Retinal pigment epithelial cell (primary cell): ENCODE results near the gene USP9X.
A peak's percentile ranks its signal among the peaks of the same experiment; 100 is the strongest.
"Not testable (repeated sequence)": the region's sequence is repeated elsewhere in the genome, so short reads cannot be mapped to it uniquely, and the experiment has no call there.

ENCODE experiments used
- DNase-seq: peaks from one replicate; pipeline ENCODE4 v3.0.0-alpha.2; 2010; ENCODE audit warnings: low read depth
- H3K4me3 ChIP-seq: 2 replicates; pipeline ENCODE4 v1.5.1; 2011; ENCODE audit warnings: mild to moderate bottlenecking, low read length, control low read depth, moderate library complexity
- TF ChIP-seq, protein P1 (sequence below): conservative IDR thresholded peaks from 2 replicates; pipeline ENCODE4 v1.5.1; 2011; ENCODE audit warnings: low read depth, low read length, control low read depth, inconsistent platforms

Gene USP9X

DNA sequence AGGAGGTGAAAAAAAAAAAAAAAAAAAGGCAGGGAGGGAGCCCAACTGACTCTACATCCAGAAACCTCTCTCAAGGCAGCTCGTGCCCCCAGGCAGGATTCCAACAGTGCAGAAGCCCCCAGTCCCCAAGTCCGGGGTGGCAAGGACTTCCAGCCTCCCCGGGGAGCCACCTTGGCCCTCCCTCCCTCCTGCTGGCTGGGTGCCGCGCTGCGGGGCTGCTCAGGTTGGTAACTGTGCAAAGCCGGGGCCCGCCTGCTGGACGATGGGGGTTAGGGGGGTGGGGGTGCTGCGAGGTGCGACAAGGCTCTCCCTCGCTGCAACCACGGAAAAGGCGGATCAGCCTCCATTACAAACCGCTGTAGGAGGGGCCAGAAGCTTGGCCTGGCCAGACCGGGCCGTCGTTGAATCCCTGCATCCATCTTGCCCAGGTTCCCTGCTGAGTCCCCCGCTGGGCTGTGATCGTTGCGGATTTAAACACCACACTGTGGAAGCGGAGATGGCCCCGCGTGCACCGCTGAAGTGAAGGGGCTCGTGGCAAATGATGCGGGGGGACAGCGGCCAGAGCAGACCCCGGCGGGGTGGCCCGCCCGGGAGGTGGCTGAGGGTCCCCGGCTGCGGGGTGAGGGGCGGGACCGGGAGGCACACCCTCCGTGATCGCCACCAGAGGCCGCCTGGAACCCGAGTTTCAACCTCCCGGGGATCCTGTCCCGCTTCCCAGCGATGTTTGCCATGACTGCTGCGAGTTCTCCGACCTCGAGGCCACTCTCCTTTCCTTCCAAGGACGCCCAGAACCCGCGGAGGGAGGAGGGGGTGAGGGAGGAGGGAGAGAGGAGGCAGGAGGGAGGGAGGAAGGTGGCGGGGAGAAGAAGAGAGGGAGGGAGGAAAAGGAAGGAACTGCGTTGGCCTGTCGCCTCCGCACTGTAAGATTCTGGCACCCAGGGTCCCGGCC lies 190.7 kb downstream of the USP9X start:
- TF ChIP-seq, protein P1, sequence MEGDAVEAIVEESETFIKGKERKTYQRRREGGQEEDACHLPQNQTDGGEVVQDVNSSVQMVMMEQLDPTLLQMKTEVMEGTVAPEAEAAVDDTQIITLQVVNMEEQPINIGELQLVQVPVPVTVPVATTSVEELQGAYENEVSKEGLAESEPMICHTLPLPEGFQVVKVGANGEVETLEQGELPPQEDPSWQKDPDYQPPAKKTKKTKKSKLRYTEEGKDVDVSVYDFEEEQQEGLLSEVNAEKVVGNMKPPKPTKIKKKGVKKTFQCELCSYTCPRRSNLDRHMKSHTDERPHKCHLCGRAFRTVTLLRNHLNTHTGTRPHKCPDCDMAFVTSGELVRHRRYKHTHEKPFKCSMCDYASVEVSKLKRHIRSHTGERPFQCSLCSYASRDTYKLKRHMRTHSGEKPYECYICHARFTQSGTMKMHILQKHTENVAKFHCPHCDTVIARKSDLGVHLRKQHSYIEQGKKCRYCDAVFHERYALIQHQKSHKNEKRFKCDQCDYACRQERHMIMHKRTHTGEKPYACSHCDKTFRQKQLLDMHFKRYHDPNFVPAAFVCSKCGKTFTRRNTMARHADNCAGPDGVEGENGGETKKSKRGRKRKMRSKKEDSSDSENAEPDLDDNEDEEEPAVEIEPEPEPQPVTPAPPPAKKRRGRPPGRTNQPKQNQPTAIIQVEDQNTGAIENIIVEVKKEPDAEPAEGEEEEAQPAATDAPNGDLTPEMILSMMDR, result peak; percentile 58
- no peak for DNase-seq
- H3K4me3 ChIP-seq, result peak overlapping the region; percentile 58

DNA sequence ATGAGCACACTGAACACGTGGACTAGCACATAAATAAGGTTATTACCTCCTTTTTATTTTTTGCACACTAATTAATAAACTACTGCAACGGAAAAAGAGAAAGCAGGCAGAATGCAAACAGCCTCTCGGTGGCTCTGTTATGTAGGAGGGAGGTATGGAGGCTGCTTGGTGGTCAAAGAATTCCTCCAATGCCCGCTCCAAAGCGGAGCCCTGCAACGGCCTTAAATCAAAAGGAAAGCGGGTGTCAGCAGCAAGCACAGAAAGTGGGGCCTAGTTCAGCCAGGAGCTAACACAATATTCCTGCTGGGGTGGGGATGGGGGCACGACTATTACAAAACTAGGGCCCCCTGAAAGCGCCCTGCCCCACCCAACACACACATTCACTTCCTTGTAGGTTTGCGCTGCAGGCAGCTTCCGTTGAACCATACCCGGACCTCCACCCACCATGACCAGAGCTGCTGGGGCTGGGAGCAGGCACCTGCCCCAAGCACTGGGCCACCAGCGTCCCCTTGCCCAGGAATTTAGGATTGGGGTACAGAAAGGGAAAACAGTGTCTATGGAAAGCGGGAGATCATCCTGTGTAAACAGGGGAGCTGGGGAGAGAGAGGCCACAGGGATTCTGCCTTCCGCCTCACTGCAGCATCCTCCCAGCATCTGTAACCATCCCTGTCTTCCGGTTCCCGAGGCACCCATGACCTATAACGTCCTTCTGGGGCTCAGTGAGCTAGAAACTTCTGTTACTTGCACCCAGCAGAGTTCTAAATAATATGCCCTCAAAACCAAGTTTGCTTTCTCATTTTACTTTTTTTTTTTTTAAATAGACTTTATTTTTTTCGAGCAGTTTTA lies 191.6 kb downstream of the USP9X start:
- no peak for DNase-seq
- H3K4me3 ChIP-seq, result peak overlapping the region; percentile 58
- TF ChIP-seq, protein P1, result no peak

DNA sequence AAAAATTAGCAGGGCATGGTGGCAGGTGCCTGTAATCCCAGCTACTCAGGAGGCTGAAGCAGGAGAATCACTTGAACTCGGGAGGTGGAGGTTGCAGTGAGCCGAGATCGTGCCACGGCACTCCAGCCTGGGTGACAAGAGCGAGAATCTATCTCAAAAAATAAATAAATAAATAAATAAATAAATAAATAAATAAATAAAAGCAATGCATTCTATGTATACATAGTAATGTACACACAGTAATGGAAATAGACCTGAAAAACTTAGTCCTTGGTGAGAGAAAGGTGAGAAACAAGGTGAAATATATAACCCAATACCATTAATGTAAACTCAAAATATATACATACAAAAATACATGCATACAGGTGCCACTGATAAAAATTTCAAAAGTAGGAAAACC lies 197.1 kb downstream of the USP9X start:
- not testable (repeated sequence) for H3K4me3 ChIP-seq, DNase-seq

DNA sequence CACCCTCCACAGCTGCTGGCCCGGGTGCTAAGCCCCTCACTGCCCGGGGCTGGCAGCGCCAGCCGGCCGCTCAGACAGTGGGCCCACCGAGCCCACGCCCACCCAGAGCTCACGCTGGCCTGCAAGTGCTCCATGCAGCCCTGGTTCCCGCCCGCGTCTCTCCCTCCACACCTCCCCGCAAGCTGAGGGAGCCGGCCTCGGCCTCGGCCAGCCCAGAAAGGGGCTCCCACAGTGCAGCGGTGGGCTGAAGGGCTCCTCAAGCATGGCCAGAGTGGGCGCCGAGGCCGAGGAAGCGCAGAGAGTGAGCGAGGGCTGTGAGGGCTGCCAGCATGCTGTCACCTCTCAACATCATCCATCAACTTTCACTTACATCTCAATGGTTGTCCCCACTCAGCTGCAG lies 200.7 kb downstream of the USP9X start:
- not testable (repeated sequence) for H3K4me3 ChIP-seq, DNase-seq
